SIG-M5 treated with dmso at 0.1 percent for 504 hours (cell line): ENCODE data around the gene MMP25.
A peak's percentile ranks its signal among the peaks of the same experiment; 100 is the strongest.
"Not testable (repeated sequence)": the region's sequence is repeated elsewhere in the genome, so short reads cannot be mapped to it uniquely, and the experiment has no call there.

Experiments
- DNase-seq: peaks from one replicate; lab custom pipeline; 2025; ENCODE audit not compliant: unreplicated experiment; lab: John Stamatoyannopoulos, UW

MMP25 gene

GRCh38 chr16:3071655-3072054 lies 25.3 kb downstream of the MMP25 start:
- DNase-seq = no peak

- DNase-seq = not testable (repeated sequence)
Measured at GRCh38 chr16:3072148-3072547, 25.8 kb downstream of the MMP25 start.

GRCh38 chr16:3072576-3073263 lies 26.4 kb downstream of the MMP25 start:
- not testable (repeated sequence) for DNase-seq

- DNase-seq = no peak
Measured at GRCh38 chr16:3073448-3073847, 27.1 kb downstream of the MMP25 start.

- peak; percentile 77 for DNase-seq
Measured at GRCh38 chr16:3074860-3075522, 28.6 kb downstream of the MMP25 start.

- DNase-seq = no peak
Measured at GRCh38 chr16:3075523-3075915, 29.2 kb downstream of the MMP25 start.

- DNase-seq = not testable (repeated sequence)
Measured at GRCh38 chr16:3075946-3076345, 29.6 kb downstream of the MMP25 start.

- no peak for DNase-seq
Measured at GRCh38 chr16:3076577-3076976, 30.2 kb downstream of the MMP25 start.

- no peak for DNase-seq
Measured at GRCh38 chr16:3080024-3080423, 33.7 kb downstream of the MMP25 start.

- DNase-seq = not testable (repeated sequence)
Measured at GRCh38 chr16:3081957-3082356, 35.6 kb downstream of the MMP25 start.

GRCh38 chr16:3083408-3083807 lies 37.0 kb downstream of the MMP25 start:
- not testable (repeated sequence) for DNase-seq

GRCh38 chr16:3084491-3084890 lies 38.1 kb downstream of the MMP25 start:
- DNase-seq = no peak

GRCh38 chr16:3084969-3085670 lies 38.8 kb downstream of the MMP25 start:
- DNase-seq = no peak

GRCh38 chr16:3085868-3086595 lies 39.7 kb downstream of the MMP25 start:
- DNase-seq = no peak

- DNase-seq = no peak
Measured at GRCh38 chr16:3086596-3087242, 40.4 kb downstream of the MMP25 start.

- DNase-seq = no peak
Measured at GRCh38 chr16:3087243-3088235, 41.2 kb downstream of the MMP25 start.

GRCh38 chr16:3088450-3088849 lies 42.1 kb downstream of the MMP25 start:
- DNase-seq = no peak

GRCh38 chr16:3088925-3089716 lies 42.8 kb downstream of the MMP25 start:
- DNase-seq = no peak
